GM21737 (cell line): ENCODE measurements around the gene HIVEP2.

Experiments used
- ATAC-seq: cut with Tn5 transposase; IDR thresholded peaks from one replicate; pipeline ENCODE4 v1.9.1; 2021; ENCODE audit warnings: mild to moderate bottlenecking, moderate library complexity; ENCODE audit not compliant: unreplicated experiment

The HIVEP2 gene

GRCh38 chr6:142845624-142846458 lies 99.1 kb downstream of the HIVEP2 start:
- no peak for ATAC-seq

- ATAC-seq: peak; percentile 38
These were observed 99.8 kb downstream of the HIVEP2 start for GRCh38 chr6:142845143-142845571.

- ATAC-seq: peak; percentile 35
These were observed 100.8 kb downstream of the HIVEP2 start for GRCh38 chr6:142844065-142844755.

GRCh38 chr6:142843361-142843760 lies 101.6 kb downstream of the HIVEP2 start:
- peak; percentile 5 for ATAC-seq

GRCh38 chr6:142842418-142843261 lies 102.3 kb downstream of the HIVEP2 start:
- peak; percentile 51 for ATAC-seq

- no peak for ATAC-seq
These were observed 103.1 kb downstream of the HIVEP2 start for GRCh38 chr6:142841915-142842314.

- ATAC-seq: no peak
These were observed 105.3 kb downstream of the HIVEP2 start for GRCh38 chr6:142839686-142840040.

GRCh38 chr6:142838821-142839685 lies 105.9 kb downstream of the HIVEP2 start:
- no peak for ATAC-seq

GRCh38 chr6:142835787-142836535 lies 109.0 kb downstream of the HIVEP2 start:
- ATAC-seq: no peak

- no peak for ATAC-seq
These were observed 110.1 kb downstream of the HIVEP2 start for GRCh38 chr6:142834853-142835252.

- ATAC-seq: no peak
These were observed 111.2 kb downstream of the HIVEP2 start for GRCh38 chr6:142833798-142834197.

GRCh38 chr6:142833054-142833453 lies 111.9 kb downstream of the HIVEP2 start:
- ATAC-seq: no peak

- no peak for ATAC-seq
These were observed 114.2 kb downstream of the HIVEP2 start for GRCh38 chr6:142830807-142831206.

- ATAC-seq: no peak
These were observed 114.8 kb downstream of the HIVEP2 start for GRCh38 chr6:142830116-142830710.

GRCh38 chr6:142829556-142829955 lies 115.4 kb downstream of the HIVEP2 start:
- no peak for ATAC-seq

- no peak for ATAC-seq
These were observed 117.0 kb downstream of the HIVEP2 start for GRCh38 chr6:142827991-142828390.

- no peak for ATAC-seq
These were observed 117.6 kb downstream of the HIVEP2 start for GRCh38 chr6:142827369-142827768.

- ATAC-seq: no peak
These were observed 119.2 kb downstream of the HIVEP2 start for GRCh38 chr6:142825760-142826159.

- no peak for ATAC-seq
These were observed 120.5 kb downstream of the HIVEP2 start for GRCh38 chr6:142824426-142824825.
